Measurements from ENCODE around the gene HSD11B1. TPM values are rescaled to one million over a fixed set of nuclear protein-coding genes. Genes with fewer than 3 reads are reported as not detected.

The HSD11B1 gene
- total and polyA plus RNA-seq, 2 donors from 2014 or later = 1.8 to 5.5 TPM

DNA sequence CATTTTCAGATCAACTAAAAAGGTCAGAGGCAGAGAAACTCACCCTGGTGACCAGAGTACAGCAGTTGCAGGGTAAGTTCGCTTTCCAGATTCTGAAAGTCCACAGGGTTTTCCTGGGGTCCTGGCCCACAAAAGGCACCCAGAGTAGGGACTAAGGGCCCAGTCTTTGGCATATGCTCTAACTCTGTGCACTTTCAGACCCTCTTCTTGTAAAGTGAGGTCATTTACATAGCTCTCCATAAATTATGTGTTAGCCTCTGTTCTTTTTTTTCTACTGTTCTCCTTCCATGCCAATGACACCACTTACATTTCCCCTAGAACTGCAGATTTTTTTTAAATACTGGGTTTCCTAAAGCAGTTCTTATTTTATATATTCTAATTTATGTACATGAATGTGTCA is 73.5 kb downstream of the HSD11B1 start:
- Histone ChIP-seq H3K36me3 (ENCODE audit: control insufficient read depth in 2 of 3, insufficient read depth in 3 of 3, low read length in 3 of 3) (no peaks in the 10 kb centered on the region), H3K4me3 (ENCODE audit: low read length in 3 of 3) (no peak overlapping the region), H3K27ac (ENCODE audit: low read depth in 2 of 2, low read length in 2 of 2) (no peak overlapping the region), H3K27me3 (ENCODE audit: control insufficient read depth, insufficient read depth, low read length) (no peaks in the 10 kb centered on the region), H3K9ac (ENCODE audit: low read length in 3 of 3) (no peak overlapping the region), H3K9me3 (ENCODE audit: control insufficient read depth in 2 of 3, insufficient read depth in 1 of 3, low read length in 3 of 3) (no peaks in the 10 kb centered on the region), H3K4me1 (ENCODE audit: control insufficient read depth in 2 of 3, insufficient read depth in 2 of 3, low read depth in 1 of 3, low read length in 3 of 3) (peaks cover 0 to 13% (median 7%) of the 10 kb centered on the region in 3 donors)
- no peak for TF ChIP-seq CTCF (IDR thresholded peaks at IDR 0.05; ENCODE audit: borderline replicate concordance, extremely low read depth, insufficient read depth)
- no peak for DNase-seq
- FAIRE-seq = no peak
- intact Hi-C loops (cut with DNase I) = no loop called here

- DNase-seq (no peak), FAIRE-seq (no peak)
- Histone ChIP-seq H3K36me3 (ENCODE audit: control insufficient read depth in 2 of 3, insufficient read depth in 3 of 3, low read length in 3 of 3) (no peaks in the 10 kb centered on the region), H3K4me3 (ENCODE audit: low read length in 3 of 3) (no peak overlapping the region), H3K4me1 (ENCODE audit: control insufficient read depth in 2 of 3, insufficient read depth in 2 of 3, low read depth in 1 of 3, low read length in 3 of 3) (peaks cover 0 to 19% (median 17%) of the 10 kb centered on the region in 3 donors), H3K27me3 (ENCODE audit: control insufficient read depth, insufficient read depth, low read length) (no peaks in the 10 kb centered on the region), H3K27ac (ENCODE audit: low read depth in 2 of 2, low read length in 2 of 2) (no peak overlapping the region), H3K9me3 (ENCODE audit: control insufficient read depth in 2 of 3, insufficient read depth in 1 of 3, low read length in 3 of 3) (no peaks in the 10 kb centered on the region), H3K9ac (ENCODE audit: low read length in 3 of 3) (no peak overlapping the region)
- TF ChIP-seq CTCF (IDR thresholded peaks at IDR 0.05; ENCODE audit: borderline replicate concordance, extremely low read depth, insufficient read depth) = no peak
- intact Hi-C loops (cut with DNase I) = no loop called here
Observed at GRCh38 chr1:209780268-209780667, 75.6 kb downstream of the HSD11B1 start.

- Histone ChIP-seq H3K4me3 (ENCODE audit: low read length in 3 of 3) (peak overlapping the region; percentile 70 to 90 (median 90)), H3K9me3 (ENCODE audit: control insufficient read depth in 2 of 3, insufficient read depth in 1 of 3, low read length in 3 of 3) (no peaks in the 10 kb centered on the region), H3K9ac (ENCODE audit: low read length in 3 of 3) (peak overlapping the region in 1 of 3 donors; percentile 91), H3K27ac (ENCODE audit: low read depth in 2 of 2, low read length in 2 of 2) (no peak overlapping the region), H3K36me3 (ENCODE audit: control insufficient read depth in 2 of 3, insufficient read depth in 3 of 3, low read length in 3 of 3) (no peaks in the 10 kb centered on the region), H3K27me3 (ENCODE audit: control insufficient read depth, insufficient read depth, low read length) (no peaks in the 10 kb centered on the region), H3K4me1 (ENCODE audit: control insufficient read depth in 2 of 3, insufficient read depth in 2 of 3, low read depth in 1 of 3, low read length in 3 of 3) (peaks cover 0 to 29% (median 26%) of the 10 kb centered on the region in 3 donors)
- TF ChIP-seq CTCF (IDR thresholded peaks at IDR 0.05; ENCODE audit: borderline replicate concordance, extremely low read depth, insufficient read depth) = no peak
- intact Hi-C loops (cut with DNase I) = no loop called here
- DNase-seq (peak in 3 of 5 donors; percentile 17 to 61 (median 37)), FAIRE-seq (no peak)
Observed at GRCh38 chr1:209783386-209783785, 78.7 kb downstream of the HSD11B1 start.

Other genes starting within 250 kb of the HSD11B1 start
- gene CAMK1G, start 121.1 kb upstream of the HSD11B1 start, total RNA-seq = 1.4 TPM
- gene CAMK1G, start 121.1 kb upstream of the HSD11B1 start, polyA plus RNA-seq (ENCODE audit: insufficient read depth, low read depth, low replicate concordance) = 5.5 TPM
- 59.7 TPM for gene LAMB3, start 52.4 kb upstream of the HSD11B1 start, total RNA-seq
- gene LAMB3, start 52.4 kb upstream of the HSD11B1 start, polyA plus RNA-seq (ENCODE audit: insufficient read depth, low read depth, low replicate concordance) = 2.5 TPM
- 15.5 TPM for gene G0S2, start 29.4 kb upstream of the HSD11B1 start, total RNA-seq
- gene G0S2, start 29.4 kb upstream of the HSD11B1 start, polyA plus RNA-seq (ENCODE audit: insufficient read depth, low read depth, low replicate concordance) = 103 TPM
- gene TRAF3IP3, start 51.2 kb downstream of the HSD11B1 start, total RNA-seq = 16.4 TPM
- 3.6 TPM for gene TRAF3IP3, start 51.2 kb downstream of the HSD11B1 start, polyA plus RNA-seq (ENCODE audit: insufficient read depth, low read depth, low replicate concordance)
- gene C1orf74, start 79.7 kb downstream of the HSD11B1 start, total RNA-seq = 2.5 TPM
- 2.5 TPM for gene C1orf74, start 79.7 kb downstream of the HSD11B1 start, polyA plus RNA-seq (ENCODE audit: insufficient read depth, low read depth, low replicate concordance)
- 37.1 TPM for gene IRF6, start 101.3 kb downstream of the HSD11B1 start, total RNA-seq
- 24.0 TPM for gene IRF6, start 101.3 kb downstream of the HSD11B1 start, polyA plus RNA-seq (ENCODE audit: insufficient read depth, low read depth, low replicate concordance)
- gene UTP25, start 123.1 kb downstream of the HSD11B1 start, total RNA-seq = 8.9 TPM
- 2.0 TPM for gene UTP25, start 123.1 kb downstream of the HSD11B1 start, polyA plus RNA-seq (ENCODE audit: insufficient read depth, low read depth, low replicate concordance)
- 1.3 TPM for gene SYT14, start 233.4 kb downstream of the HSD11B1 start, total RNA-seq
- 0.22 TPM for gene SYT14, start 233.4 kb downstream of the HSD11B1 start, polyA plus RNA-seq (ENCODE audit: insufficient read depth, low read depth, low replicate concordance)